Stimulated activated CD4-positive, alpha-beta T cell treated with anti-CD3 and anti-CD28 coated beads, Interleukin-1b, Interleukin-23, amount 100 ng/mL, for 48 hours (primary cell): Measurements from ENCODE around the gene MICAL3.

Experiments
- DNase-seq: peaks from one replicate; pipeline ENCODE4 v3.0.0-alpha.2; 2020

MICAL3 gene

DNA sequence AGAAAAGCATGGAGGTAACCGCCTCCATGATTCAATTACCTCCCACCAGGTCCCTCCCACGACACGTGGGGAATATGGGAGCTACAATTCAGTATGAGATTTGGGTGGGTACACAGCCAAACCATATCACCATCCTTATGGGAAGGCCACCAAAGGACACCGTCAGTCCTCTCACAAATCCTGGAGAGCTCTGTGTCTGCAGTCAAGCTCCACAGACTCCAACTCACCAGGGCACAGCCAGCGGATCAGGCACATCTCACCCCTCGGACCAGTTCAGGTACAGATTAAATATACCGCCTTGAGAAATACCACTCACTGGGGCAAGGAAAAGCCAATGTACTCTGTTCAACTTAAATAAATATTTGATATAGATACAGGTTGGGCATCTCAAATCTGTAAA is 100.3 kb downstream of the MICAL3 start:
- no peak for DNase-seq

DNA sequence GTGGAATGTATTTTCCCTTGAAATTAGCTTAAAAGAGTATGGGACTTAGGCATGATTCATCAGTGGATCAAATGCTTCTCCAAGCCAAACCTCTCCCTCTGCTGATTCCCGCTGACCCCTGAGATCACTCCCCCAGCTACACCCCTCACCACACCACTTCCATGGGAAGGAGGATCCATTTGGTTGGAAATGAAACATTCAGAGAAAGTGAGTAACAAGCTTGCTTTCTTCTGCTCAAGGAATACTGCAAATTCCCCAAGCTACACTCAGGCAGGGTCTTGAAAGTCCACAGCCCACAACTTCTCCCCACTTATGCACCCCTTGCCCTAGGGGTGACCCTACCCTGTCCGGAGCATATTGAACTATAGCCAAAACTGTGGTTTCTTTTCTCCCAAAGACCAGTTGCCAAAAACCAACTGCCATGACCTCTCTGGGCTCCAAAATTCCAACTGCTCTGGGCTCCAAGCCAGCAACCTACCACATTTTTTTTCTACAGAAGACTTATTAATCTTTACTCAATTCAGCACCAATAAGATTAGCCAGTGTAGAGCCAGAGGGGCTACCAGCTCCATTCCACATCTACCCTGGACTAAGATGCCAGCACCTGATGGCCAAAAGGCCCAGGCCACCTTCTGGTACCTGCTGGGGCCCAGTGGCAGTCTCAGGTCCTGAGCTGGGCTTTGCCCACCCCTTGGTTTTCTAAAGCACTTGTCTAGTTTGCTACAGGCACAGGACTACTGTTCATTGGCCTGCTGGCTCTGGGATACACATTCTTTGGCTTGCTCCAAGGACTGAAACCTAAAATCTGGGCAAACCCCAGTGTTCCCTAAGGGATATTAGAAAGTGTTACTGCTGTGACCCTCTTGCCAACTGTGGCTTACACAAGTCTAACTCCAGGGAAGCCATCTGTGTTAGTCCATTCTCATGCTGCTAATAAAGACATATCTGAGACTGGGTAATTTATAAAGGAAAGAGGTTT is 101.1 kb downstream of the MICAL3 start:
- no peak for DNase-seq

DNA sequence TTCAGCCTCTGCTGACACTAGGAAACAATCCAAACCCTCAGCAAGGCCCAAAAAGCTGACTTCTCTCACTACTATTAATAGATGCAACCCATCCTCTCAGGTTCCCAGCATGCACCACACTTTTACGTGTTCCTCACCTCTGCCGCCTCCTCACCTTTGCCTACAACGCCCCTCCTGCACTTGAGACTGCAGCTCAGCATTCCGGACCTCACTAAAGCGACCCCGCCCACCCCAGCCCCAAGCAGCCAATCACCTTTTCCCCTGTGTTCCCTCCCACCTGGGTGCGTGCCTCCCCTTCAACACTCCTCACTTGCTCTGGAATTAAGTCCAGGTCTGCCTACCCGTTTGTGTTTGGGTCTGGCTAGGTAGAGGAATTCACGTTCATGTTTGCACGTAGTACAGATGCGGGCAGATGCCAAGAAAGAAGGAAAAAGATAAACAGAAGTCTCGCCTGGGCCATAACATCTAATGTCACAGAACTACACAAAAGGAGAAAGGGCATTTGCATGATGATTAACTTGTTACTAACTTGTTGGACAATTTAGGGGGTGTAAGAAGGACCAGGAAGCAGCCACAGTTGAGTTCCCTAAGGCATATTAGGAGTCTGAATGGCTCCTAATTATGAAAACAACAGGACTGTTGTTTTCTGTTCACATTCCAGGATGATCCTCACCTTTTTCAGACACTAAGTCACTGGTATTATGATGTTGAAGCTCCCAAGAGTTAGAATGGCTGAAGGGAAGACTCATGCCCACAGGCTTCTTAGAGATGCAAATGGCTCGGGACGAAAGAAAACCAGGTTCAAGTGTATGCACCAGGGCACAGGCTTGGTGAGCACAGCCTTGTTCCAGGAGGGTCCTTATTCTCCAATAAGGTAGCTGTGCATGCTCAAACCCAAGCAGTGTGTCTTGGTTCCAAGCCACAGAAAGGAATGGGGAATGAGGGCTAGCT is 102.2 kb downstream of the MICAL3 start:
- DNase-seq, result no peak

DNA sequence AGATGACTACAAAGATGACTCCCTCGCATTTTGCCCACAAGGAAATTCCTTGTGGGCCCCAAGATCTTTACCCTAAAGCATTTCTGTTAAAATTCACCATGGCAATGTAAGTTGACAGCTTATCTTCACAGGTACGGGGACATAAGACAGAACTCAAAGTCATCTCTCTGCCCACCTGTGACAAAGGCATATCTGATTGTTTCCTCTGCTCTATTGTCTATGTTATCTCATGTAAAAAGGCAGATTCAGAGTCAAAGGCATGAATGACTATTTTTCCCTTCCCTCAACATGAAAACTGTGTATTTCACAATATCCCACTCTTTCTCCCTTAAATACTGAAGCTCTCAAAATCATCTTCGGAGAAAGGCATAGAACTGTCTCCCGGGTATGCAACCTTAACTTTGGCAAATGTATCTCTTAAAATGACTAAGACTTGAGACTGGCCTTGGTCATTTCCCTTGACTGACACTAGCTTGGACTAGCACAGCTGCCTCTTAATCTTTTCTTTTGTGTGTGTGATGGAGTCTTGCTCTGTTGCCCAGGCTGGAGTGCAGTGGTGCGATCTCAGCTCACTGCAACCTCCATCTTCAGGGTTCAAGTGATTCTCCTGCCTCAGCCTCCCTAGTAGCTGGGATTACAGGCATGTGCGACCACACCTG is 103.2 kb downstream of the MICAL3 start:
- no peak for DNase-seq

DNA sequence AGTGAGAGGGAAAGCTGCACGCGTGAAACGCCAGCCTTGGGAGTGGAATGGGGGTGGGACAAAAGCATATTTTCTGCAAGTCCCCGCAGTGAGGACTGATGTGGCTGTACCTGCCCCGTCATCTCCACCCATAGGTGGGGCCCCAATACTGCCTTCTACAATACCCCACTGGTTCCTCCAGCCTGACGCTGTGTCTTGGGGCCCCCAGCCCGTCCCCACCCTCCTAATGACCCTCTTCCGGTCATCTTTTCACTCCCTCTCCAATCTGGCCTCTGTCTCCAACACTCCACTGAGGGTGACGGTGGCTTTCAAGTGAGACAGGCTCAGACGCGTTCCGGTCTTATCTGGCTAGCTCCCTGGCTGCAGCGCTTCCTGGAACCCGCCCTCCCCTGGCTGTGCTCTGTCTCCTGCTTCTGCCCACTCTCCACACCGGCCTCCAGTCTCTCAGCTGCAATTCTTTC is 104.2 kb downstream of the MICAL3 start:
- DNase-seq, result no peak

DNA sequence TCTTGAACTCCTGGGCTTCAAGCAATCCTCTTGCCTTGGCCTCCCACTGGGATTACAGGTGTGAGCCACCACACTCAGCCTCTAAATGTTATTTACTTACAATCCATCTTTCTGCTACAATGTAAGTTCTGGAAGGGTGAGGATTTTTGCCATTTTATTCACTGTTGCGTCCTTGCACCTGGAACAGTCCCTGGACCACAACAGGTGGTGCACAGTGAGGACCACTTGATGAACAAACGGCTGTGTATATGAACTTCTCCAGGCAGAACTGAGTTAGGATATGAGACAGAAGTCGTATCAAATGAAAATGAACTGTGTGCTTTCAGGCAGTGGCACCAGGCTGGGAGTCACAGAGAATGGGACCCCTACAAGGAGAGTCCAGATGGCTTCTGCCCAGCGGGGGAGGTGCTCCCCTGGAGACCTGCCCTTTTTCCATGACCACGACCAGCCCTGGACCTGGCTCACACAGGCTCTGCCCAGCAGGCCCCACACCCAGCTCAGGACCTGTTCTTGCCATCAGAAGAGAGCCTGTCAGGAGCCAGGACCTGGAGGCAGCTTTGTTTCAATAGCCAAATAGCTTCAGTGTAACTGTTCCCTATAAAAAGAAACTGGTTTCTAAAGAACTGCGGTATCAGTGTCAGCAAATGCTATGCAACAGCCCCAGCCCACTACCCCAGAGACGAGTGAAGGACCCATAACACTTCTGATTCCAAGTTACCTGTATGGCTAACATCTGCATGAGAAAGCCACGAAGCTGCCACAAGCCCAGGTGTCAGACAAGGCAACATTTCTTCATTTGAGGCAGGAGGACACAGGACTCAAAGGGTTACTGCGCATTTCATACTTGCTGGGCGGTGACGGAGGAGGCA is 104.9 kb downstream of the MICAL3 start:
- no peak for DNase-seq

DNA sequence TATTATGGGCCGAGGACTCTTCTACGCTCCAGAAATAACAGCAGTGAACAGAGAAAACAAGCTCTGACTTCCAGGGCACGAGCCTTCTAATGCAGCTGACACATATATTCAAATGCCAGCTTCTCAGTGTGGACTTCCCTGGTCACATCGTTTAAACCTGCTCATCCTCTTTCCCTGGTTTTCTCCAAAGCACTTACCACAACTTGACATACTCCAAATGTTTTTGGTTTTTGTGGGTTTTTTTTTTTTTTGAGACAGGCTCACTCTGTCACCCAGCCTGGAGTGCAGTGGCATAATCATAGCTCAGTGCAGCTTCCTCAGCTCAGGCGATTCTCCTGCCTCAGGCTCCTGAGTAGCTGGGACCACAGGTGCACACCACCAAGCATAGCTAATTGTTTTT is 105.5 kb downstream of the MICAL3 start:
- DNase-seq, result no peak

DNA sequence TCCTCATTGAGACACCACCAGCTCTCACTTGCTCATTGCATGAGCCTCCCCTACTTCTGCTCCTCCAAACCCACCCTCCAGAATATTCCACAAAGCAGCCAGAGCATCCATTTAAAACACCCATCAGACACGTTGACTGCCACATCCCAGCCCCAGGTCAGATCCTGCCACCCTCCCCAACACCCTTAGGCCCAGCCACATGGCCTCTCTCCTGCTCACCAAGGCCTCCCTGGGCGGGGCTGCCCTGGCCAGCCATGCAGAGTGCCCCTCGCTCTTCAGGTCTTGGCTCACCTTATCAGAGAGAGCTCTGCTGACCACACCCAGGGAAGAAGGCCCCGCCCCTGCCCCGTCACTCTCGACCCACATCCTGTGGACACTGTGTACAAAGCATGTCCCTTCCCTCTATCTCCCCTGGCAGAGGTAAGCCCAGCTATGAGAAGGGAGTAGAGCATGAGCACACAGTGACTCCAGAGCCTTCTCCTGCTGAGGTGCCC is 106.8 kb downstream of the MICAL3 start:
- no peak for DNase-seq

DNA sequence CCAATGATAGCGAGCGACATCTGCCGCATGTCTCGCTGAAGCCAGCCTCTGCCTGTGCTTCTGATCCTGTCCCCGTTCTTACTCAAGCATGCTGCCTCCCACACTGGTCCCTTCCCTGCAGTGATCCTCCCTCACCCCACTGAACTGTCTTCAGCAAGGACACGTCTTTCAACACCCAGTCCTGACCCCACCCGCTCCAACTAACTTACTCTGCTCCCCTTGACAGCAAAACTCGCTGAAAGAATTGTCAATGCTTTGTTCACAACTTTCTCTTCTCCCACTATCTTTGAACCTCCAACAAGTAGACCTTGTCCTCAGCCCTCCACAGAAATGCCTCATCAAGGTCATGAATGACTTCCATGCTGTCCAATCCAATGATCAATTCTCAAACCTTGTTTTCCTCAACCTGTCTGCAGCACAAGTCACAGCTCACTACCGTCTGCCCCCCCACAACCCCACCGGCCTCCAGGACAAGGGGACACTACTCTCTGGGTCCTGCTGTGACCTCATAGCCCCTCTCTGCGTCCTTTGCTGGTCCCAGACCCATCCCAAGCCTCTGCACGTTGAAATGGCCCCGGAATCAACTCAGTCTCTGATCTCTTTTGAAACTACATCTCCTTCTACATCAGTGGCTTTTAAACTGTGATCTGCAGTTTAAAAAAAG is 108.0 kb downstream of the MICAL3 start:
- no peak for DNase-seq

DNA sequence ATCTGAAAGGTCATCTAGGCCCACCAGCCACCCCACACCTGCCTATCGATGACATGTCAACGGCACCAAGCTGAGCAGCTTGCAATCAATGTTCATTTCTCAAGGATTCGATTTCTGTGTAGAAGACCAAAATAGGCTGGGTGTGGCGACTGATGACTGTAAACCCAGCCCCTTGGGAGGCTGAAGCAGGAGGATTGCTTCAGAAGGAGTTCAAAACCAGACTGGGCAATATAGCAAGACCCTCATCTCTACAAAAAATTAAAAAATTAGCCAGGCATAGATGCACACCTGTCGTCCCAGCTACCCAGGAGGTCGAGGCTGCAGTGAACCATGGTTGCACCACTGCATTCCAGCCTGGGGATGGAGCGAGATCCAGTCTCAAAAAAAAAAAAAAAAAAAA is 108.7 kb downstream of the MICAL3 start:
- no peak for DNase-seq

DNA sequence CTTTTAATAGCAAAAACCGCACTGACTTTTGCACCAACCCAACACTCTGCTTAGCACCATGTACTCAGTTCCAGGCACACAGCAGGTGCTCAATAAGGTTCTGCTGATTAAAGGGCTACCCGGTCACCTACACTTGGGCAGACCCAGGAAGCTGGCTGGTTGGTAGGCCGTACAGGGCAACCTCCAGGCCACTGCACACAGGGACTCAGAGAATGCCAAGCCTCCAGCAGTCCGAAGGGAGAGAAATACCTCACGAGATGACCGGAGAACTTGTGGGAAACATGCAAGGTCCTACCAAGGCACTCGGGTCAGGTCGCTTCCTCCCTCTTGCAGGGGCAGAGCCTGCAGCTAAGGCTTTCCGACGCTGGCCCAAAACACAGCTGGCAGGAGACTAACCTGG is 109.2 kb downstream of the MICAL3 start:
- no peak for DNase-seq

DNA sequence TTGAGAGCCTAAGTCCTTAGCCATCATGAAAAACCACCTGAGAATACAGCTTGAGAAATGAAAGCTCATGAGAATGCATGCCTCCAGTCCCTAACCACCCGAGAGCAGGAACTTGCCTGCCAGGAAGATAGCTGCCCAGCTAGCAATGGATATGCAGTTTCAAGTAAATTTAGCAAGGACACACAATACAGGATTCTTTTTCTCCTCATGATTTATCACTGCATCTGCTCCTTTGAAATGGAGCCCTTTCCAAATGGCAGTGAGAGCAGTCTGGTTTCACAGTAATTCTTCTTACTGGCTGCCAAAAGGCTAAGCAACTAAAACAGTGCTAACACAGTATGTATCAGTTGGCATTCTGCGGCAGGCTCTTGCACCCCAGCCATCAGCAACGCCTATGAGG is 109.9 kb downstream of the MICAL3 start:
- no peak for DNase-seq

DNA sequence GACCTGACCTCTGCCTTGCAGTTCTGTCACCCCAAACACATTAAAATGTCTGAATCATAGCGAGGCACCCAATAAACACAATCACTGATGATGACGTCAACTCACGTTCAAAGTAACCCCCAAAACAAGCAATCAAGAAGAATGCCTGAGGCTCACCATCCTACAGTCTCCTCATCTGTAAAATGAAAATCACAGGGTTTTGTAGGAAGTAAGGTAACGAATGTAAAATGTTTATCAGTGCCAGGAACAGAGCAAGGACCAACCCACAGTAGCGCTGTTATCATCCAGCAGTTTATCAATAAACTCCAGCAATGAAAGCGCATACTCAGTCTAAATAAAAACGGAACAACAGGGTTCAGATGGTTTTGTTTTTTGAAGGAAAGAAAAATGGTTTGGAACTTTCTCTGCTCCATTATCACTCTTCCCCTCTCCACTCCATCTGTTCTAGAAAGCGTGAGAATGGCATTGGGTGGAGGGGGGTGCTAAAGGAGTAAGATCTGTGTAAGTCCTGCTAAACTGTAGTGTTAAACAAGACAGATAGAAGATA is 110.5 kb downstream of the MICAL3 start:
- DNase-seq, result no peak

DNA sequence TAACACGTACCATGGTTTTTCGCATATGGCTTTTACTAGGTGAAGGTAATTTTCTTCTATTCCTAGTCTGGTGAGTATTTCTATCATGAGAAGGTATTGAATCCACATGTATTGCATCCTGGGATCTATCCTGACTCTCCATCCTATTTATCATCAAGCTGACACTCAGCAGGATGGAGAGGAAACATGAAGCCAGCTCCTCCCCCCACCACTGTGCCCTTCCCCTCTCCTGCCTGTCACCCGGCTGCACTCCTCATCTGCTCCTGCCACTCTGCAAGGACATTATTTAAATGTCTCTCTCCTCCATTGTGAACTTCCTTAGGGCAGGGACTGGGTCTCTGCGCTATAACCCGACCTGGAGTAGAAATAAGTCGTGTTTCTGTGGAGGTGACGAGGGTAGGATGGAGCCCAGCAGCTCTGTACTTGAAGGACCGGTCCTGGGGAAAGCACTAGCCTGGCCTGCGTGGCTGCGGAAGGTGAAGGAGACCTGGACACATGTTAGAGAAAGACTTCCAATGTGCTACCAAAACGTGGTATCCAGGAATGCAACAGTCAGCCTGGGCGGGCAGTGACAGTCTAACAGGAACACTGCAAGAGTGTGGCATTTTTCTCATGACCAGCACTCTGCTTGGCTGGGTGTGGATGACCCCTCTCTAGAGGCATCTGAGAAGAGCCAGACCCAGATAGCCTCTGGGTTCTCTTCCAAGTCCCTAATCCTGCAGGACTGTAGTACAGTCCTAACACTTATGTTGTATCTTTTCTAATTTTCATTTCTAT is 111.2 kb downstream of the MICAL3 start:
- DNase-seq, result no peak

DNA sequence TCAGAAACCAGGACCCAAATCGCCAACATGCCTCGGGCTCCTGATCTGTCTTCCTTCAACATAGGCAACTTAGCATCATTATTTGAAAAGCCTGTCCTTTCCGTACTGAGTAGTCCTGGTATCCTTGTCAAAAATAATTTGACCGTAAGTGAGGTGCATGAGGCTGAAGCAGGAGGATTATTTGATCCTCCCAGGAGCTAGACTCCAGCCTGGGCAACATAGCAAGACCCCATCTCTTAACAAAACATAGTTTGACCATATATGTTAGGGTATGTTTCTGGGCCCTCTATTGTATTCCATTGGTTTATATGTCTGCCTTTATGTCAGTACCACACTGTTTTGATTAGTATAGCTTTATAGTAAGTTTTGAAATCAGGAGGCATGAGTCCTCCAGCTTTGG is 112.5 kb downstream of the MICAL3 start:
- no peak for DNase-seq

DNA sequence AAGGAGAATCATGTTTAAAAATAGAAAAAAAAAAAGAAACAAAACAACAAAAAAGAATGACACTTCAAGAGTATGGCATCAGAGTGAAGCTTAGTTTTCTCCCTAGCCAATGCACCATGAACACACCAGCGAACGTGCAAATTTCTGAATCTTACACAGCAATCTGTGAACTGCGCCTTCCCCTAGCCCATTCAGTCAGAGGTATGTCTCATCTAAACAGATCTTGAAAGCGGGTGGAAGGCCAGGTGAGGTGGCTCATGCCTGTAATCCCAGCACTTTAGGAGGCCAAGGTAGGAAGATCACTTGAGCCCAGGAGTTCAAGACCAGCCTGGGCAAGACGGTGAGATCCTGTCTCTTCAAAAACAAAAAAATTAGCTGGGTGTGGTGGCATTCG is 113.1 kb downstream of the MICAL3 start:
- DNase-seq, result no peak

DNA sequence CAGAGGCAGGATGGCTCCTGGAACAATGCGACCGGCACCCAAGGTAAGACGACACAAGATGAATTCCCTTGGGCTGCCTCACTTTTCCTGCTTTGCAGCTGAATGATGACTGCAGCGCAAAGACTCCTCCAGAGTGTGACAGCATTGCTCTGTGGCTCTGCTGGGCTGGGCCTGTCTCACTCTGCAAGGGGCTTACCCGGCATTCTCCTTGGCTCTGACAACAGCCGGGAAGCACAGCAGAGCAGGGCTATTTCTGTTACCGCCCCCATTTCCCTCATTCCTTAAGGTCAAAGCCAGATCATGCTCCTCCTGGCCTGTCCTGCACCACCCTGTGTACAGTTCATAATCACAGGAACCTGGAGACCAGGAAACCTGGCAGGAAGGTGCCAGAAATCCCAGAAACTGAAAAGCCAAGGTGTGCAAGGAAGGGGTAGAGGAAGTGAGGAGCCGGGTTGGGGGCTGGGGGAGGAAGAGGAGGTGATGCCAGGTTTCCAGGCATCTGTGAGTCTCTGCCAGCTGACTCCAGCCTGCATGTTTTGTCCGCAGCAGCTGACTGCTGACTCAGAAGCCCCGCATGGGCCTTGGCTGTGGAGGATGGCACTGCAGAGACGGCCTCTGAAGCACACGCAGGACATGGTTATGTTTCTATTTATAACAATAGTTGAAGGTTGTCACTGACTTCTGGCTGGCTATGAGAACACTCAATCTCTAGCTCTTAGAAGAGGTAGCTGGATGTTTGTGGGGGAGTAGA is 113.6 kb downstream of the MICAL3 start:
- DNase-seq, result no peak

DNA sequence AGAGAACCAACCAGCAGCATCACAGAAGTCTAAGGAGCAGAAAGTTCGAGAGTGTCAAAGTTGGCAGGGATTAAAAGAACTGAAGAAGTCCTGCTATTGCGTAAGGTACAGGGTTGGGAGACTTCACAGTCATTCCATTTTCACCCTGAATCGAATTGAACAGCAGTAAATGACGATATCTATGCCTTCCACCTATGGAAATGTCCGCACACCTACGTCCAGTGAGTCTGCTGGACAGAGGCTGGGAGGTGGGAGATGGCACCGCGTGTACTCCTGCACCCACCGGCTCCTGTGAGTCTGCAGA is 116.7 kb downstream of the MICAL3 start:
- no peak for DNase-seq

DNA sequence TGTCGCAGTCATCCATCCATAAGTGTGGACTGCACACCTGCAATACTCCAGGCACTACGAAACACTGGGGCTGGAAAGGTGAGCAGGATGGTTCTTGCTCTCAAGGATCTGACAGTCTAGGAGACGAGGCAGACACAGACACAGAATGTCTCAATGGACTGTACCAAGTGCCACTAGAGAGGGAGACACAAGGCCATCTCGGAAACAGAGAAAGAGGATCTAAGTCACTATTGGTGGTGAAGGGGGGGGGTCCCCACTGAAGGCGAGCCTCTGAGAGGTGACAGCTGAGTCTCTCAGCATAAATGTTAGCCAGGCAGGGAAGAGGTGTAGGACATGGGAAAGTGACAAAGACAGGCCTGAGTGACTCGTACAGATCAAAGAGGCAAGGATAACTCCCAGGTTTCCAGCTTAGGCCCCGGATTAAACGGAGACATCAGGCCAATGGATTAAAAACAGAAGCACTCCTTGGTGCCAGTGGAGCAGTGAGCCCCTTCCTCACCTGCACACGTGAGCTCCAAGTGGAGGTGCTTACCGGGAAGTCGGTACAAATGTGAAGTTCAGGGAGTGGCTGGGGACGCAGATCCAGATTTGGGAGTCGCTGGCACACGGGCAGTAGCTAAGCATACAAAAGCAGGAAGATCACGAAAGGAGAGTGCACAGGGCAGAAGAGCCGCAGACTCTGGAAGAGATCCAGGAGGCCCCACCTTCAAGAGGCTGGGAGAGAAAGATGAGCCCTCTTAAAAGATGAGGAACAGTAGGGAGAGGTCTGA is 117.2 kb downstream of the MICAL3 start:
- DNase-seq, result no peak
